ENCODE results near the gene HNRNPF.

The HNRNPF gene

GRCh38 chr10:43353495-43354329 lies 55.3 kb downstream of the HNRNPF start:
- no peak for TF ChIP-seq CTCF (IDR thresholded peaks at IDR 0.05; ENCODE audit: borderline replicate concordance, insufficient read depth, low read depth, low read length)
- H3K4me3 ChIP-seq (ENCODE audit: low read depth, low read length), result no peak overlapping the region

- no peak for TF ChIP-seq CTCF (IDR thresholded peaks at IDR 0.05; ENCODE audit: borderline replicate concordance, insufficient read depth, low read depth, low read length)
- no peak overlapping the region for H3K4me3 ChIP-seq (ENCODE audit: low read depth, low read length)
These were observed 56.0 kb downstream of the HNRNPF start for GRCh38 chr10:43352951-43353350.

GRCh38 chr10:43351301-43351700 lies 57.7 kb downstream of the HNRNPF start:
- no peak overlapping the region for H3K4me3 ChIP-seq (ENCODE audit: low read depth, low read length)
- TF ChIP-seq CTCF (IDR thresholded peaks at IDR 0.05; ENCODE audit: borderline replicate concordance, insufficient read depth, low read depth, low read length), result no peak

GRCh38 chr10:43350686-43351085 lies 58.3 kb downstream of the HNRNPF start:
- no peak overlapping the region for H3K4me3 ChIP-seq (ENCODE audit: low read depth, low read length)
- TF ChIP-seq CTCF (IDR thresholded peaks at IDR 0.05; ENCODE audit: borderline replicate concordance, insufficient read depth, low read depth, low read length), result no peak

GRCh38 chr10:43350156-43350555 lies 58.8 kb downstream of the HNRNPF start:
- H3K4me3 ChIP-seq (ENCODE audit: low read depth, low read length), result no peak overlapping the region
- no peak for TF ChIP-seq CTCF (IDR thresholded peaks at IDR 0.05; ENCODE audit: borderline replicate concordance, insufficient read depth, low read depth, low read length)

DNA sequence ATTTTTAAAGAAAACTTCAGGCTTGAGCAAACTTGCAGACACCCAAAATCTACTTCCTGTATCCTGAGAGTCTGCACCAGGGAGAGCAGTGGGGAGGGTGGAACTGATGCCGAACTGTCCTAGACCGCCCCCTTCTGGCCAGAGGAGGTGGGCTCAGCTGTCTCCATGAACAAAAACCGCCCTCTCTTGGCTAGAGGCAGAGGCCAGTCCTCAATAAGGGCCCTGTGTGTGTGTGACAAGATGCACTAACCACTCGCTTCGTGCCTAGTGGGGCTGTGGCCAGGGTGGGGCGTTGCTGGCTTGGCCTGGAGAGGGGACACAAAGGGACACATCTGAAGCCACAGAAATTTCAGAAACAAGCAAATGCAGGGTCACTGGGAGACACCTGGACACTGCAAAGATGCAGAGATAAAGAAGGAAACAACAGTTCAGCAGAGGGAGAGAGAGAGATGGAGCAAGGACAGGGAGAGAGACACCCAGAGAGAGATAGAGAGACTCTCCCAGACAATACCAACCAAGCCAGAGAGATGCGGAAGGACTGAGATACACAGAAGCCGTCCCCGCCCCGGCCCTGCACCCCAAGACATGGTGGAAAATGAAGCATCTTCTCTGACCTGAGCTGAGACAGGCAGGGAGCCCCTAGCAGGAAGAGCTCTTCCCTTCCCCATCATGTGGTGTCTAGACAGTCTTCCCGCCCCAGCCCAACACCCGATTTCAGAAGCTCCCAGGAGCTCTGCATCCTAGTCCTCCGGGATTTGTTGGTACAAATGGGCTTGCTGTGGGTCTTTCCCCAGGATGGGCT lies 60.3 kb downstream of the HNRNPF start:
- peak; percentile 96 for TF ChIP-seq CTCF (IDR thresholded peaks at IDR 0.05; ENCODE audit: borderline replicate concordance, insufficient read depth, low read depth, low read length)
- no peak overlapping the region for H3K4me3 ChIP-seq (ENCODE audit: low read depth, low read length)

Measured in GM12875 (cell line).